ENCODE results near the gene KRT6C.
"Not testable (repeated sequence)": the region's sequence is repeated elsewhere in the genome, so short reads cannot be mapped to it uniquely, and the experiment has no call there.

KRT6C gene

GRCh38 chr12:52473768-52474167 is at the start of gene KRT6C:
KRT6C (minus strand) TSS chr12:52473805; CDS start chr12:52473737, 68 bp downstream.
- no peak for DNase-seq

- DNase-seq: no peak
Measured at GRCh38 chr12:52522346-52523011, 48.9 kb upstream of the KRT6C start.

GRCh38 chr12:52521568-52522266 is 48.1 kb upstream of the KRT6C start:
- peak; percentile 34 for DNase-seq

GRCh38 chr12:52521175-52521567 is 47.6 kb upstream of the KRT6C start:
- DNase-seq: no peak

- no peak for DNase-seq
Measured at GRCh38 chr12:52519826-52520662, 46.4 kb upstream of the KRT6C start, which contains the start of gene KRT5. KRT5 (minus strand) TSS chr12:52520394; CDS start chr12:52520296, 98 bp downstream.

- no peak for DNase-seq
Measured at GRCh38 chr12:52519387-52519703, 45.7 kb upstream of the KRT6C start.

GRCh38 chr12:52518574-52519386 is 45.2 kb upstream of the KRT6C start:
- no peak for DNase-seq

GRCh38 chr12:52517888-52518287 is 44.3 kb upstream of the KRT6C start:
- DNase-seq: no peak

GRCh38 chr12:52517005-52517835 is 43.6 kb upstream of the KRT6C start:
- no peak for DNase-seq

GRCh38 chr12:52515927-52516831 is 42.6 kb upstream of the KRT6C start:
- no peak for DNase-seq

GRCh38 chr12:52515319-52515646 is 41.7 kb upstream of the KRT6C start:
- no peak for DNase-seq

GRCh38 chr12:52514471-52515318 is 41.1 kb upstream of the KRT6C start:
- no peak for DNase-seq

GRCh38 chr12:52513736-52514135 is 40.1 kb upstream of the KRT6C start:
- no peak for DNase-seq

- DNase-seq: no peak
Measured at GRCh38 chr12:52508211-52508610, 34.6 kb upstream of the KRT6C start.

GRCh38 chr12:52506858-52507715 is 33.5 kb upstream of the KRT6C start:
- no peak for DNase-seq

- no peak for DNase-seq
Measured at GRCh38 chr12:52502877-52503276, 29.3 kb upstream of the KRT6C start.

- no peak for DNase-seq
Measured at GRCh38 chr12:52501490-52501889, 27.9 kb upstream of the KRT6C start.

- DNase-seq: not testable (repeated sequence)
Measured at GRCh38 chr12:52500574-52500973, 27.0 kb upstream of the KRT6C start.
